Stimulated activated naive CD4-positive, alpha-beta T cell (primary cell): ENCODE results near the gene CLPSL1.
"Not testable (repeated sequence)": the region's sequence is repeated elsewhere in the genome, so short reads cannot be mapped to it uniquely, and the experiment has no call there.

Experiments
- DNase-seq, 6 experiments: peaks; one replicate each; lab custom pipeline; 2025; lab: John Stamatoyannopoulos, UW

CLPSL1 gene, protein sequence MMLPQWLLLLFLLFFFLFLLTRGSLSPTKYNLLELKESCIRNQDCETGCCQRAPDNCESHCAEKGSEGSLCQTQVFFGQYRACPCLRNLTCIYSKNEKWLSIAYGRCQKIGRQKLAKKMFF

DNA sequence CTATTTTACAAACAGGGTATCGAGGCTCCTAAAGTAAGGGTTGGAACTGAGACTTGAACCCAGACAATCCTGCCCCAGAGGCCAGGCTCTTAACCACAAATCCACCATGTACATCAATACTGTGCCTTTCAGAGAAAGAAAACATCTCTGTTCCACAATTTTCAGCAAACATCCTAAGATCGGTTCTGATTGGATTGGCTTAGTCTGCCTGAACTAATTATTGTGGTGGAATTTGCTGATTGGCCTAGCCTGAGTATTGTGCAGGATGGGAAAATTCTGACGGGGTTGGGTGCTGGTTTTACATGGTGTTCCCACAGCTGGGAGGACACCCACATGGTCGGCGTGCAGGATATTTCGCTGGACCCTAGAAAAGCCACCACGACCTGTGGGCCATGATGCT lies at the start of gene CLPSL1:
Gene CLPSL1 (plus strand): TSS at position 301 of the 400 bp plus-strand sequence. CDS start 92 bp downstream, at position 393.
- DNase-seq: no peak

DNA sequence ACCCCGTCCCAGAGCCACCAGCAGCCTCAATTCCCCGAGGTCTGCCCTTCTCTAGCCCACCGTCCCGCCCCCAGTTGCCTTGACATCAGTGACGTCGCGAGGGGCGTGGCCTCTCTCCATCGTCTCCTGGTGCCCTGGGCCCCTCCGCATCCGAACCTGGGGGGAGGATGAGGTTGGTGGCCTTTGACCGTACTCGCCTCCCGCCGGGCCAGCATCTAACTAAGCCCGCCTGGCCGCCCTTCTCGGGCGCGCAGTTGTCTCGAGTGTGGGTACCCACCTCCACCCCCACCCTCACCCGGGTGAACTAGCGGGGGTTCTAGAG lies 49.4 kb upstream of the CLPSL1 start:
- DNase-seq: peak; percentile 88 to 99 (median 92)

DNA sequence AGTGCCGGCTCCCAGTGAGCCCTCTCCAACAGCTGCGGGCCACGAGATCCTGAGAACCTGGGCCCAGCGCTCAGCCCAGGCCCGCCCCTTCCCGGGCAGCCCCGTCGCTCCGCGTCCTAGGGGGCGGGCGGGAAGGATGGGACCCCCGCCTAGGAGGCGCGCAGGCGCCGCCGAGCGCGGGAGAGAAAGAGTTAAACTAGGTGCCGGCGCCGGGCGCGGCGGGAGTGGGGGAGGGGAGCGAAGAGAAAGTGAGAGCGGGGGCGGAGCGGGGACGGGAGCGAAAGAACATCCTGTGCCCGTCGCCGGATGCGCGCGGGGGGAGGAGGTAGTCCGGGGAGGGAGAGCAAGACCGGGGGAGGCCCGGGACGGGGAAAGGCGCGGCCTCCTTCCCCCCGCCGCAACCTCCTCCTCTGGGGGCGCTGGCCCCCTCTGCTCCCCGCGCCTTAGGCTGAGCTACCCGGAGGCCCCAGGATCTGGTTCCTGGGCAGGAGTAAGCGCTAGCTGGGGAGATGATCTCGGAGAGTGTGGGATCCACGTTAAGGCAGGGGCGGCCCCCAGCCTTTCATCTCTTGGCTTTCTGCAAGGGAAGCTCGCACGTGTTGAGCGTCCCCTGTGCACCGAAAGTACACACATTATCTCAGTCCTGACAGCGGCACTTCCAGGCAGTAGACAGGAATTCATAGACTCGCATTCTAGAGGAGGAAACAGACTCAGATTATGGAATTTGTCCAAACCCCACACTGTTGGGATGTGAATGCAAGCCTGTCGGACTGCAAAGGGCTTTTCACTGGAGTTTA lies 48.9 kb upstream of the CLPSL1 start:
- peak; percentile 86 to 98 (median 91) for DNase-seq

DNA sequence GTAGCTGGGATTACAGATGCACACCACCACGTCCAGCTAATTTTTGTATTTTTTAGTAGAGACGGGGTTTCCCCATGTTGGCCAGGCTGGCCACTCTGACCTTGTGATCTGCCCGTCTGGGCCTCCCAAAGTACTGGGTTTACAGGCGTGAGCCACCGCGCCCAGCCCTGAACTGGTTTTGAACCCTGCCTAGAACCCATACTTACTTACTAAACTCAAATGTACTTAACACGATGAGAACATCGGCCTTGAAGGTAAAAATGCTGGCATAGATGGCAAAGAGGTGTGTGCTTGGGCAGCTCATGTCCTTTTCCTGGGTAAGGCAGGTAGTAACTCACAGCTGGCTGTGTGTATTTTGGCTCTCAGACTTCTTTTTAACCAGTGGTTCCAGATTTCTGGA lies 47.2 kb upstream of the CLPSL1 start:
- no peak for DNase-seq

DNA sequence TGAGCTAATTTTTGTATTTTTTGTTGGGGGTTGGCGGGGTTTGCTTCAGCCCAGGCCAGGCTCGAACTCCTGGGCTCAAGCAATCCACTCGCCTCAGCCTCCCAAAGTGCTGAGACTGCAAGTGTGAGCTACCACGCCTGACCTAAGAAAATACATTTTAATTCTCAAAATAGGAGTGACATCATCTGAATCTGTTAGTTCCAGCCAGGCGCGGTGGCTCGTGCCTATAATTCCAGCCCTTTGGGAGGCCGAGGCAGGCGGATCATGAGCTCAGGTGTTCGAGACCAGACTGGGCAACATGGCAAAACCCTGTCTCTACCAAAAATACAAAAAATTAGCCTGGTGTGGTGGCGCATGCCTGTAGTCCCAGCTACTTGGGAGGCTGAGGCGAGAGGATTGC lies 46.5 kb upstream of the CLPSL1 start:
- DNase-seq: not testable (repeated sequence)

DNA sequence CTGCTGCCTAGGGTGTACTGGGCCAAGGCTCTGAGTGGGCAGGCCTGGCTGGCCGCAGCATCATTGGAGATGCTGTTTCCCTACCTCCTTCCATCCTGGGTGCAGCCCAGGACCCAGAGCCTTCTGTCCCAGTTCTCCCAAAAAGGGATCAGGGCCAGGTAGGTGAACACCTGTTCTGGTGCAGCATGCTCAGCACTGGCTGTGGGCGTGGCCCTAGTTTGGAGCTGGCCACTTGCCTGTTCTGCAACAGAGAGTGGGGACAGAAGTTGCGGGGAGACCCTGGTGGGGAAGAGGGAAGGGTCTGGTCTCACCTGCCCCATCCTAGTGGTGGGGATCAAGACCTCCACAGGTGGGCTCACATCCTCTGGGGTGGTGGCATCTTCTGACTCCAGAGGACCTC lies 45.4 kb upstream of the CLPSL1 start:
- no peak for DNase-seq

DNA sequence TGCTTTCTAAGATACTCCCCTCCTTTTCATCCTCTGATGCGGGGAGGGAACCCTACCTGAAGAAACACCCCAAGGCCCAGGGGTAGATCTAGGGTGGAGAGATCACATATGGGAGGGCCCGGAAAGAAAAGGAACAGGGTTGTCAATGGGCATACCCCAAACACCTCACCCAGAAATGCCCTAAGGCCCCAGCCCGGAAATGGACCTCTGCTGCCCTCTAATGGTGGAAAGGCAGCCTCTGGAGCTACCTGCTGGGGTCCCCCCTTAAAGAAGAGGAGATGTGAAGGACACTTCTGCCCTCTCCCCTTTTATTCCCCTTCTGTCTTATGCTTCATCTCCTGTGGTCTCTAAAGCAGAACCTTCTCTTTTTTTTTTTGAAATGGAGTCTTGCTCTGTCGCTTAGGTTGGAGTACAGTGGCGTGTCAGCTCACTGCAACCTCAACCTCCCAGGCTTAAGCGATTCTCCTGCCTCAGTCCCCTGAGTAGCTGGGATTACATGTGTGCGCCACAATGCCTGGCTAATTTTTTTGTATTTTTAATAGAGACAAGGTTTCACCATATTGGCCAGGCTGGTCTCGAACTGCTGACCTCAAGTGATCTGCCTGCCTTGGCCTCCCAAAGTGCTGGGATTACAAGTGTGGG lies 44.4 kb upstream of the CLPSL1 start:
- peak; percentile 72 to 91 (median 77) for DNase-seq

DNA sequence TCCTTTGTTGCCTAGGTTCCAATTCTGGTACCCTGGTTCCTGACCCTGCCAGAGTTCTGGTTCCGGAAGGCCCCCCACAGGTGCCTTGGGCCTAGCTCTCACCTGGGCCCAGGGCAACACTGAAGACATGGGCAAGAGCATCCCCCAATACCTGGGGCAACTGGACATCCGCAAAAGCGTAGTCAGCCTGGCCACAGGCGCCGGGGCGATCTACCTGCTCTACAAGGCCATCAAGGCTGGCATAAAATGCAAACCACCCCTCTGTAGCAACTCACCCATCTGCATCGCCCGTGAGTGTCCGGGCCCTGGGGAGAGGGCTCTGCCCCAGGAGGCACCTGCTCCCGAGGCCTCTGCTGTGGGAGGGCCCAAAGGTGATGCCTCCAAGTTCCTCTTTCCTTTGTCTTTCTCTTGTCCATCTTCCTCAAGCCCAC lies 43.8 kb upstream of the CLPSL1 start, which contains the start of gene ARMC12:
Gene ARMC12 (plus strand): TSS at position 51 of the 431 bp plus-strand sequence. CDS start 77 bp downstream, at position 128.
- DNase-seq: no peak

DNA sequence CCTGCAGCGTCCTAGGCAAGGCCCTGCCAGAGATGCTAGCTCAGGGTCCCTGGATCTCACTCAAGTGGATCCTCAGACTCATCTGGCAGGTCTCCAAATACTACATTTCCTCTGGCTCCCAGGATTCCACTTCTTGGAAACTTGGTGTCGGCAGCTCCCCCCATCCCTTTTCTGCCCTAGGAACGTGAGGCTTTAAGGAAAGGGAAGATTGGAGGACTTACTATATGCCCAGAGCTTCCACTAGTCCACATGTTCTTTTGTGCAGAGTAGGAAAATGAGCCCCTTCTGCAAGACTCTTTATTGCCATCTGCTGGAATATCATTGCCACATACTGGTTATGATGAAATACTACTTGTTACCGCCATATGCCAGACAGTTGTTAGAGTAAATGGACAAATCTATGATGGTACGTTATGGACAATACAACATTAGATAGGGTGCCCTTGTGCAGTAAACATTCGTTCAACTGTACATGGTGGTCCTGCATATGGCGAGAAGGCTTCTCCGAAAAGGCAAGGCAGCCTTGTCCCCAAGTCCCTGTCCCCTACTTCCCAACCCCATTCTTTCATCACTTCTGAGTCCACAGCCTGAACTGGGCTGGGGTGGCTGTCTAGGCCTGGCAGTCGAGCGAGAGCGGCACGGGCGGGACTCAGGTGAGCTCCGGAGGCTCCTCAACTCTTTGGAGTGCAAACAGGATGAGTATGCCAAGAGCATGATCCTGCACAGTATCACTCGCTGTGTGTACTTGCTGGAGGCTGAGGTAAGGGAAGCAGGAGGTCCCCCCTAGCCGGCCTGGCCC lies 43.2 kb upstream of the CLPSL1 start:
- peak in 3 of 6 experiments; percentile 63 to 79 (median 77) for DNase-seq

DNA sequence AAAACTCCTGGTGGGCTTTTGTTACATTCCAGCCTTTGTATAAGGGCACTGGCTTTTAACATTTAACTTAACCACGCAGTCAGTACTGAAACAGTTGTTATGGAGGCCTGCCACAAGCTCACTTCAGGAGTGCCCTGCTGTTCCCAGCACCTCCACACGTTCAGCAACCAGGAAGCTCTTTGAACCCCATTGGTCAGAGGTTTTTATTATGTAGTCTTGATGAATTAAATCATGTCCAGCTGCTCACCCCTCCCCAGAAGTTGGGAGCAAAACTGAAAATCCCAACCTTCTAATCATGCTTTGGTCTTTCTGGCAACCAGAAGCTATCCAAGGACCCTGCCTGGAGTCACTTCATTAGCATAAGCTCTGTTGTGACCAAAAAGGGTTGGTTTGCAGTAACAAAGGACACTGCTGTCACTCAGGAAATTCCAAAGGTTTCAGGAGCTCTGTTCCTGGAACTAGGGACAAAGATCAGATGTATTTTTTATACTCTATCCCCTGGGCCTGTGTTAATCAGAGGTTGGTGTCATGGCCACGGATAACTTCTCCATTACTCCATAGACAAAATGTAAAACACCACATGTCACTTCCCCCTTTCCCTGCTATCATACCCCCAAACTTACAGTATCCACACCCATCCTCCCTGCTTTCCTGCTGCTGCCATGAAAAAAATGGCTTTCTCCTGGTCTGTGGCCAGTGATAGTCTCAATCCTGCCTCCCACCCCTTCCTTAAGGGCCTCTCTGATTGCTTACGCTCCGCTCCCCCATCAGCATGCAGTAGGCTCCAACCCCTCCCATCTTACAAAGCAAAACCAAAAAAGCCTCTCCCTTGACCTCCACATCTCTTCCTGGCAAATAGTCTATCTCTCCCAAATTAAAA lies 40.9 kb upstream of the CLPSL1 start:
- DNase-seq: no peak

DNA sequence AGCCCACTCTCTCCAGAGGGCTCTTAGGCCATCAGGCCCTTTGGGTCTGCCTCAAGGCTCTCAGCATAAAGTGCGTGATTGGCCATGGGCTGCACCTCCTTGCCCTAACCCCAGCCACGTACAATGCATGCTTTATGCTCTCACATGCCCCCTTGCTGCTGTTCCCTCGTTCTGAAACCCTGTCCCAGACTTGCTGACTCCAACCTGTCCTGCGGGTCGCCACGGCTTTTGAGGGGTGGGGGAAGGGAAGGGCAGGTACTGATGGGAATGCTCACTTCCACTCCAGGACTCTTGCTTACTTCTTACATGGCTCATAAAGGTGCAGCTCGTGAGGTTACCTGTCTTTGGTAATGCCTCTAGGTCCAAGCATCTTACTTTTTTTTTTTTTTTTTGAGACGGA lies 38.0 kb upstream of the CLPSL1 start:
- no peak for DNase-seq

DNA sequence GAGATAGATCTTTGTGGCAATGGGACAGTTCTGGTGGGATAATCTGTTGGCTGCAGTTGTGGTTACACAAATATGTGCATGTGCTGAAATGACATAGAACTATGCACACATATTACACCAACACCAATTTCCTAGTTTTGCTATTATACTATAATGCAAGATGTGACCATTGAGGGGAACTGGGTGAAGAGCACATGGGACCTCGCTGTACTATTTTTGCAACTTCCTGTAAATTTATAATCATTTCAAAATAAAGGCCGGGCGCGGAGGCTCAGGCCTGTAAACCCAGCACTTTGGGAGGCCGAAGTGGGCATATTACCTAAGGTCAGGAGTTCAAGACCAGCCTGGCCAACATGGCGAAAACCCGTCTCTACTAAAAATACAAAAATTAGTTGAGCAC lies 35.3 kb upstream of the CLPSL1 start:
- DNase-seq: no peak

DNA sequence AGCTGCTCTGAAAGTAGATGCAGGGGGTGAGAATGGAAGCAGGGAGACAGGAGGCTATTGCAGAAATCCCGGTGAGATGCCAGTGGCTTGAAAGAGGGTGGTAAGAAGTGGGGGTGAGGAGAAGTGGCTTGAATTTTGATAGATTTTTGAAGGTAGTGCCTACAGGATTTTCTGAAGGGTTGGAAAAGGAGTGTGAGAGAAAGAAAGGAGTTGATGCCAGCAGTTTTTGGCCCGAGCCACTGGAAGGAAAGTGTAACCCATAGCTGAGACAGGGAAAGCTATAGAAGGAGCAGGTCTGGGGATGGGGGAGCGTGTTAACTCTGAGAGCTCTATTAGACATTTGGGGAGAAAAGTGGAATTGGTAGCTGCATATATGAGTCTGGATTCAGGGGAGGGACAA lies 34.3 kb upstream of the CLPSL1 start:
- no peak for DNase-seq

DNA sequence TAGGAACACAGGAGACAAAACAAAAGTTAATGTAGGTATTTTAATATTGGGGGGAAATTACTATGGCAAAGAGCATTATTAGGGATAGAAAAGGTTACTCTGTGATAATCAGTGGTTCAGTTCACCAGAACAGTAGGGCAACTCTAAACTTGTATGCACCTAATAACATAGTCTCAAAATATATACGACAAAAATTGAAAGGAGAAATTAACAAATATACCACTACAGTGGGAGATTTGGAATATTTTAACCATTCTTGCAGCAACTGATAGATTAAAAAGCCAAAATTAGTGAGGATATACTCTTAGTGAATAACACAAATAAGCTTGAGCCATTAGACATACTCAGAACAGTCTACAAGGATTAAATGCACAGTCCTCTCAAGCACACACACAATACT lies 32.9 kb upstream of the CLPSL1 start:
- no peak for DNase-seq

DNA sequence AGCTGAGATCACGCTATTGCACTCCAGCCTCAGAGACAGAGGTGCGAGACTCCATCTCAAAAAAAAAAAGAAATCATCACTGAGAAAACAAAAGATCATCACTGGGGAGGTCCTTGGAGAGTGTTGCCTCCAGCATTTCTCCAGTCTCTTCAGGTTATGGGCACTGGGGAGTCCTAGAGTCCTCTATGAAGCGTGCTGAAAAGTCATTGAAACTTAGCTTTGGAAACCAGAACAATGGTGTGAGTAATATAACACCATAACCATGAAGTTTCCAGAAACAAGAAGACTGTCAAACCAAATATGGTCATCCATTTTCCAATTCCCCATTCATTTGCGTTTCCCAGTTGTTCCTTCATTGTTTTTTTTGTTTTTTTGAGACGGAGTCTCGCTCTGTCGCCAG lies 30.3 kb upstream of the CLPSL1 start:
- no peak for DNase-seq

DNA sequence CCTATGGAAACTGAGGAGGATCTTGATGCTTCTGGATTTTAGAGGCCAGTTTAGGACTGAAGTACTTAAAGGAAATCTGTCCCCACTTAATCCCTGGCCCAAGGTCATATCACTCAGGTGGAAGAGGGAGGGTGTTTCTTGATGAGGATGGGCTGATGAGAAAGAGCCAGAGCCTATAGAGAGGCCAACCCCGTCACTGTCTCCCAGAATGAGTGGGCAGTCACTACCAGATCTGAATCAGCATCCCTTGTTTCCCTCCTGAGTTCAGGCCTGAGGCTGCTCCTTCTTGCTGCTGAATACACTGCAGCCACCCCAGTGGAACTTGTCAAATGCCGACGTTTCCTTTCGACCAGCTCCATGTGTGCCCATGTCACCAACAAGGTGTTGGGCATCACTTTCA lies 29.2 kb upstream of the CLPSL1 start:
- no peak for DNase-seq

DNA sequence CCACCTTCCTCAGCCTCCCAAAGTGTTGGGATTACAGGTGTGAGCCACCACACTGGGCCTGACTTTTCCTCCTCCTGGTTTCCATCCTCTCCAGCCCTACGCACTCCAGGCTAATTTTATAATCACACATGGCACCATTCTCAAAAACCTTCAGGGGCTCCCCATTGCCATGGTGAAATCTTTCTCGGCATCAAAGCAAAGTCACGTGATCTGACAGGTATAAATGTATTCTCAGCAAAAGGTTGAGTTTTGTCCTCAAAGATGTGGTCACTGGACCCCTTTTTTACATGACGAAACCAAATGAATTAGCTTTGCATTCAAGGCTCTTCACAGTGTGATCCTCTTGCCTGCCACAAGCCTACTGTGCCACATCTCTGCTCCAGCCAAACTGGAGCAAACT lies 28.5 kb upstream of the CLPSL1 start:
- no peak for DNase-seq

DNA sequence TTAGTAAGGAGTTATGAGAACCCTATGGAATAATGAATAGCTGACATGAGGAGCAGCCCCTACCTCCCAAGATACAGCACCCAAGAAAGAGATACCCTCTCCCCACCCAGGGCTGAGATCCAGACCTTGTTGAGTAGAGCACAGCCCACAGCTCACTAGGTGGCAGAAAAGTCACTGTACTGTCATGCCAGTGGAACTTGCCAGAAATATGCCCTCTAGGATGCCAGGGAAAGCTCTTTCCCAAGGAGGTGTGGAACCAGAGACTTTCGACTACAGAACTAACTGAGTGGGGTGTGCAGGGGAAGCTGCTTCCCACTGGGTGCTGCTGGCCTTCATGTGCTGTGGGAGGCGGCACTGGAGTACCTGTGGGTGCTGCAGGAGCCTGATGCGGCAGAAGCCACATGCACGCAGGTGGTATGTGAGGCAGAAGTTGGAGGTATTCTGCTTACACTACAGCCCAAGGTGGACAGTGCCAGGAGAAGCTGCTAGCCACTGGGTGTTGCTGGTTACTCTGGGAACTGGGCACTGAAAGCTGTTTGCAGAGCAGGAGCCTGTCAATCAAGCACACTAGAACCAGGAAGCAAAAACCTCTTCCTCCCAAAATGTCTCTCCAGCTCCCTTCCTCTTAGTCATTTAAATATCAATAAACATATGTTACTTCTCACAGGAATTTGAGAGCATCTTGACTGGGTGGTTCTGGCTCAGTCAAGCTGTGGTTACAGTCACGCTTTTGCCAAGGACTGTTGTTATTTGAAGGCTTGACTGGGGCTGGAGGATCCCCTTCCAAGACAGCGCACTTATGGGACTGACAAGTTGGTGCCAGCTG lies 26.2 kb upstream of the CLPSL1 start:
- DNase-seq: no peak

DNA sequence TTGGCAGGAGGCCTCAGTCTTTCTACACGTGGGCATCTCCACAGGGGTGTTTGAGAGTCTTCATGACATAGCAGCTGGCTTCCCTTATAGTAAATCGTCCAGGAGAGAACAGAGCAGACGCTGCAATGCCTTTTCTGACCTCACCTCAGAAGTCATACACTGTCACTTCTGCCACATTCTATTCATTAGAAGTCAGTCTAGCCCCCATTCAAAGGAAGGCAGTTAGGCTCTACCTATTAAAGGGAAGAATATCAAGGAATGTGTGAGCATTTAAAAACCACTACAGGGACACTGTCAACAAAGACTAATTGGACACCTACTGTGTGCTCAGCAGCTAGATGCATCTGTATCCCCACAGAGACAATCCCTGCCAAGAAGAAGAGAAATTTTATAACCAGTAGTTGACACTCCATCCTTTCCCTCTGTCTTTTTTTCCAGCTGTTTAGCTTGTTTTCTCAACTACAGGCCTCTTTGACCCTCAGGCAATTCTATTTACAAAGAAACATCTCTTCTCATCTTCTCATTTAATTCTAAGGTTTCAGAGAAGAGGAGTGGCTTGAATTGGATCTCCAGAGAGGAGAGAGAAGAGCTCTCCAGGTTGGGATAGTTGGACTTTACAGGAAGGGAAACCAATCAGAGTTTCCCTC lies 25.4 kb upstream of the CLPSL1 start:
- DNase-seq: no peak
